SU-DHL-6 (cell line): ENCODE data around the gene ATL1.
"Not testable (repeated sequence)": the region's sequence is repeated elsewhere in the genome, so short reads cannot be mapped to it uniquely, and the experiment has no call there.

Experiments
- H2AFZ ChIP-seq: fragments of 200-600 bp; sonication (generic); 2 replicates; pipeline ENCODE4 v1.6.1; 2014; ENCODE audit warnings: low read depth, mild to moderate bottlenecking, moderate library complexity, mixed read lengths, antibody characterized with exemption, low read length; ENCODE audit not compliant: severe bottlenecking
- H3F3A ChIP-seq: fragments of 200-600 bp; shearing (Covaris generic); 2 replicates; pipeline ENCODE4 v1.6.0; 2016; ENCODE audit warnings: antibody characterized with exemption, mild to moderate bottlenecking; ENCODE audit not compliant: insufficient read depth
- H3K27ac ChIP-seq: fragments of 200-600 bp; sonication (generic); 2 replicates; pipeline ENCODE4 v1.5.1; 2016; ENCODE audit warnings: low read depth, mild to moderate bottlenecking, low read length, moderate library complexity, mixed read lengths
- H3K27me3 ChIP-seq: fragments of 200-600 bp; sonication (generic), shearing (Covaris generic); 2 replicates; pipeline ENCODE4 v1.6.0; 2014; ENCODE audit warnings: mild to moderate bottlenecking, low read length
- H3K36me3 ChIP-seq: fragments of 200-600 bp; sonication (generic); 2 replicates; pipeline ENCODE4 v1.6.1; 2014; ENCODE audit warnings: mild to moderate bottlenecking, low read length, mixed read lengths
- H3K4me2 ChIP-seq: fragments of 300-600, 200-600 bp; shearing (Covaris generic), sonication (generic); 2 replicates; pipeline ENCODE4 v1.6.0; 2014; ENCODE audit warnings: low read length, low read depth, mild to moderate bottlenecking; ENCODE audit not compliant: poor library complexity, severe bottlenecking
- H3K4me3 ChIP-seq: fragments of 200-600 bp; sonication (generic); 2 replicates; pipeline ENCODE4 v1.5.1; 2014; ENCODE audit warnings: antibody characterized with exemption, low read length, mild to moderate bottlenecking, mixed read lengths; ENCODE audit not compliant: insufficient read depth, poor library complexity, severe bottlenecking
- H3K79me2 ChIP-seq: fragments of 200-600 bp; sonication (generic); 2 replicates; pipeline ENCODE4 v1.6.1; 2014; ENCODE audit warnings: mild to moderate bottlenecking, low read length, moderate library complexity; ENCODE audit not compliant: insufficient read depth
- H3K9ac ChIP-seq: fragments of 200-600 bp; sonication (generic); 2 replicates; pipeline ENCODE4 v1.7.0; 2014; ENCODE audit warnings: mild to moderate bottlenecking, low read length
- H3K9me2 ChIP-seq: fragments of 200-600 bp; sonication (generic); replicated peaks from 2 replicates; pipeline ENCODE4 v1.6.1; 2014; ENCODE audit warnings: low read length; ENCODE audit not compliant: insufficient read depth
- H3K9me3 ChIP-seq: fragments of 200-600 bp; sonication (generic); 2 replicates; pipeline ENCODE4 v1.6.1; 2014; ENCODE audit warnings: low read length, mixed read lengths; ENCODE audit not compliant: insufficient read depth
- H4K20me1 ChIP-seq: fragments of 200-600 bp; sonication (generic); 2 replicates; pipeline ENCODE4 v1.6.1; 2014; ENCODE audit warnings: low read depth, mild to moderate bottlenecking, antibody characterized with exemption, low read length, moderate library complexity, mixed read lengths
- EZH2phosphoT487 ChIP-seq: fragments of 200-600 bp; sonication (generic), shearing (Covaris generic); conservative IDR thresholded peaks from 2 replicates; pipeline ENCODE4 v1.6.1; 2018; ENCODE audit warnings: mild to moderate bottlenecking, antibody characterized with exemption, low read length, moderate library complexity, mixed read lengths
- TF ChIP-seq, protein P1 (sequence below): fragments of 200-600 bp; sonication (generic); IDR thresholded peaks from one replicate; pipeline ENCODE4 v1.5.1; 2017; ENCODE audit warnings: antibody characterized with exemption, mild to moderate bottlenecking, low read length, moderate library complexity; ENCODE audit not compliant: insufficient read depth, poor library complexity, severe bottlenecking

Gene ATL1

DNA sequence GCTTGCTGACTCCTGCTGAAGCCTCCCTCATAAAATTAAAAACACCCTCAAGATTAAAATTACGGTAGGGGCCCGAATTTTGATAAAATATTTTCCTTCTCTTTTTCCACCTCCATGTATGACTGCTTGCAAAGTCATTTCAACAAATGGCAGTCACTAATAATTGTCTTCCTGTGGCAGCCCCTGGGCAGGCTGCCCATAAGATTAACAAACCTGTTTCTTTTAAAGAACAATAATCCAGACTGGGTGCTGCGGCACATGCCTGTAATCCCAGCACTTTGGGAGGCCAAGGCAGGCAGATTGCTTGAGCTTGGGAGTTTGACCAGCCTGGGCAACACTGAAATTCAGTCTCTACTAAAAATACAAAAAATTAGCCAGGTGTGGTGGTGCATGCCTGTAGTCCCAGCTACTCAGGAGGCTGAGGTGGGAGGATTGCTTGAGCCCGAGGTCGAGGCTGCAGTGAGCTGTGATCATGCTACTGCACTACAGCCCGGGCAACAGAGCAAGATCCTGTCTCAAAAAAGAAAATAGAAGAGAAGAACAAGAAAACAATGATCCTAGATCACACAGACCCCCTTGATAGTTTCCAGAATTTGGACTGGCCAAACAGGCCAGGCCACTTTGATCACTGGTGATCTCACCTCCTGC, 99.5 kb downstream of the ATL1 start:
- H2AFZ ChIP-seq, result no peak overlapping the region
- no peak overlapping the region for H3K4me2 ChIP-seq
- no peak overlapping the region for H3K27ac ChIP-seq
- TF ChIP-seq EZH2phosphoT487, result no peak
- TF ChIP-seq, protein P1, sequence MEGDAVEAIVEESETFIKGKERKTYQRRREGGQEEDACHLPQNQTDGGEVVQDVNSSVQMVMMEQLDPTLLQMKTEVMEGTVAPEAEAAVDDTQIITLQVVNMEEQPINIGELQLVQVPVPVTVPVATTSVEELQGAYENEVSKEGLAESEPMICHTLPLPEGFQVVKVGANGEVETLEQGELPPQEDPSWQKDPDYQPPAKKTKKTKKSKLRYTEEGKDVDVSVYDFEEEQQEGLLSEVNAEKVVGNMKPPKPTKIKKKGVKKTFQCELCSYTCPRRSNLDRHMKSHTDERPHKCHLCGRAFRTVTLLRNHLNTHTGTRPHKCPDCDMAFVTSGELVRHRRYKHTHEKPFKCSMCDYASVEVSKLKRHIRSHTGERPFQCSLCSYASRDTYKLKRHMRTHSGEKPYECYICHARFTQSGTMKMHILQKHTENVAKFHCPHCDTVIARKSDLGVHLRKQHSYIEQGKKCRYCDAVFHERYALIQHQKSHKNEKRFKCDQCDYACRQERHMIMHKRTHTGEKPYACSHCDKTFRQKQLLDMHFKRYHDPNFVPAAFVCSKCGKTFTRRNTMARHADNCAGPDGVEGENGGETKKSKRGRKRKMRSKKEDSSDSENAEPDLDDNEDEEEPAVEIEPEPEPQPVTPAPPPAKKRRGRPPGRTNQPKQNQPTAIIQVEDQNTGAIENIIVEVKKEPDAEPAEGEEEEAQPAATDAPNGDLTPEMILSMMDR, result no peak
- H3K36me3 ChIP-seq, result 0 out of 2 replicates have a peak, but pooled peaks cover under 1% of the 10 kb centered on the region
- no peaks in the 10 kb centered on the region for H4K20me1 ChIP-seq
- no peaks in the 10 kb centered on the region; the same call in 1 of the 2 replicates for H3F3A ChIP-seq
- H3K9me2 ChIP-seq, result no peaks in the 10 kb centered on the region
- H3K79me2 ChIP-seq, result no peaks in the 10 kb centered on the region; the same call in 1 of the 2 replicates
- H3K27me3 ChIP-seq, result no peaks in the 10 kb centered on the region
- H3K4me3 ChIP-seq, result no peak overlapping the region
- H3K9me3 ChIP-seq, result no peaks in the 10 kb centered on the region
- no peak overlapping the region for H3K9ac ChIP-seq

DNA sequence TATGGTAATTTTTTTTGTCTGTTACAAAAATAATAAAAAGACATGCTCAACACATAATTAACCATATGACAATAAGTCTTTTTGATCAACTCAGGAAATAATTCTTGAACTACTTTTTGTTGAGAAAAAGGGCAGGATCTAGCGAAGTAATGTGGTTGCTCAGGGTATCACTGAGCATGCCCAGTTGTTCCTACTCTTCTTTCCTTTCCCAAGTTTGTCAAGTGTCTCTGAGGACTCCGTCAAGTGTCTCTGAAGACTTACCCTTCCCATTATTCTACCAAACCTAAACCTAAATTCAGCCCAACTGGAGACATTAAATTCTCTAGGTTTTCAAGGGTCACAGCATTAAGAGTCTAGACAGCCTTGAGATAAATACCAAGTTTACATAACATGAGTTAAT, 104.6 kb downstream of the ATL1 start:
- H3K4me3 ChIP-seq, H4K20me1 ChIP-seq, H3K27ac ChIP-seq, H3K27me3 ChIP-seq, H3K9ac ChIP-seq, H3K9me3 ChIP-seq, H3K4me2 ChIP-seq, H2AFZ ChIP-seq, H3K36me3 ChIP-seq, H3K9me2 ChIP-seq: not testable (repeated sequence)
- Histone ChIP-seq H3F3A (peaks cover 12% of the 10 kb centered on the region), H3K79me2 (peaks cover 14% of the 10 kb centered on the region; the same call in 1 of the 2 replicates)

DNA sequence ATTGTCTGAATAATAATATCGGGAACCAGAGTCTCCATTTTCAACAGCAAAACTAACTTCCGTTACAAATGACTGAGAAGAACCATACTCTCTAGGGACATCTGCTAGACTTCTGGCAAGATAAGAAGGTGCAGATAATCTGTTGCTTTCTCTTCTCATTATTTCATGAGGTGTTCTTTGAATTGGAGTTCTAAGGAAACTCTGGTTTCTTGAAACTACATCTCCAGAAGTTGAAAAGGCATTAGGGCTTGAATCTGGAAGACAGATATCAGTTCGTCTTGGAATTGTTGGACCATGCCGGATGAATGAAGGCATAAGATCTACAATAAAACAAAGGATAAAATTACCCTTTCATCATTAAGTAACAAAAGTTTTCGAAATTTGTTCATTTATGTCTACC, 105.4 kb downstream of the ATL1 start:
- H3K9me2 ChIP-seq, H3K27ac ChIP-seq, H3K36me3 ChIP-seq, H3K27me3 ChIP-seq, H3K4me3 ChIP-seq, H4K20me1 ChIP-seq, H3K9ac ChIP-seq, H3K9me3 ChIP-seq, H2AFZ ChIP-seq: not testable (repeated sequence)
- Histone ChIP-seq H3F3A (peaks cover 12% of the 10 kb centered on the region), H3K79me2 (peaks cover 14% of the 10 kb centered on the region; the same call in 1 of the 2 replicates), H3K4me2 (peak overlapping the region; percentile 84)

DNA sequence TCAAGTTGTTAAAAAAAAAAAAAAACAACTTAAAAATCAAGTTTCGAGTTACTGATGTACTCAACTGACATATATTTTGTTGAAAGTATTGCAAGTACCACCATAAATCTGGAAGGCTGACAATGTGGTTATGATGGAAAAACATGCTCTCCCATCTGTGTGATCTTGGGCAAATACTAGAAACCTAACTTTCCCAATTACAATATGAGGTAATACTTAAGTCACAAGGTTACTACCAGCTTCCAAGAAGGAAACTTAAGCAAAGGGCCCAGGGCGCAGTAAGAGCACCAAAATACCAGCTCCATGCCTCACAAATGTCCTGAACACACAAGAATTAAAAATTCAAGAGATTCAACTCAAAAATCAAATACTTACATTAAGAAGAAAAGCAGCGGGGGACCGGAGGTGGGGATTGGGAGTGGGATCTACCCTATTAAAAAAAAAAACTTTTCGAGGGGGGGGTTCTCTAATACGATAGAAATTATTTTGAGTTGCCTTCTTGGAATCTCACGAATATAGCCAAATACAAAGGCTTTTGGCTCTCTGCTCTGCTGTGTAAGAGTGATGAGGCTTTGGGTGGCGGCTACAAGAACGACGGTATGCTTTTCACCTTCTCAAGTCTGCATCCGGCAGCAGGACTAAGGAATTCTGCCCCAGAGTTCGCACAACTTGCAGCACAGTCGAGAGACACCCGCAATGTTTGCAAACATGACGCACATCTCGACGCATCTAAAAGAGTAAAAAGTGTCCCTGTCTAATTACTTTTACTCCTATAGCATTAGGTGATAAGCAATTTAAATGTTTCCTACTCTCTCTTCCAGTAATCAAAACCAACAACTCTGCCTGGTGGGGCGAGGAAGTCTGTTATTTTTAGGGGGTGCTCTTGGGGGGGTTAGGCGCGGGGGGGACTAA, 107.1 kb downstream of the ATL1 start:
- Histone ChIP-seq H2AFZ (peak overlapping the region; percentile 83), H4K20me1 (0 out of 2 replicates have a peak, but pooled peaks cover 5% of the 10 kb centered on the region), H3K27ac (no peak overlapping the region), H3F3A (peaks cover 12% of the 10 kb centered on the region), H3K79me2 (peaks cover 14% of the 10 kb centered on the region; the same call in 1 of the 2 replicates), H3K9me3 (no peaks in the 10 kb centered on the region), H3K4me3 (peak overlapping the region; percentile 60), H3K9ac (peak overlapping the region; percentile 71), H3K4me2 (peak overlapping the region; percentile 84), H3K9me2 (no peaks in the 10 kb centered on the region), H3K36me3 (0 out of 2 replicates have a peak, but pooled peaks cover 4% of the 10 kb centered on the region), H3K27me3 (no peaks in the 10 kb centered on the region)
- TF ChIP-seq, protein P1, result no peak
- TF ChIP-seq EZH2phosphoT487, result no peak
